IPS-18a (cell line): ENCODE data around the gene IGFL1.
"Not testable (repeated sequence)": the region's sequence is repeated elsewhere in the genome, so short reads cannot be mapped to it uniquely, and the experiment has no call there.

Source experiments
- H3K27ac ChIP-seq: one replicate; pipeline ENCODE4 v1.5.1; 2013; ENCODE audit warnings: low read length
- H3K27me3 ChIP-seq: one replicate; pipeline ENCODE4 v1.6.1; 2013; ENCODE audit warnings: mild to moderate bottlenecking, low read length; ENCODE audit not compliant: control insufficient read depth, insufficient read depth
- H3K36me3 ChIP-seq: one replicate; pipeline ENCODE4 v1.6.1; 2013; ENCODE audit warnings: low read depth, low read length; ENCODE audit not compliant: control insufficient read depth
- H3K4me1 ChIP-seq: one replicate; pipeline ENCODE4 v1.6.1; 2013; ENCODE audit warnings: low read depth, low read length; ENCODE audit not compliant: control insufficient read depth
- H3K4me3 ChIP-seq: one replicate; pipeline ENCODE4 v1.5.1; 2013; ENCODE audit warnings: low read length
- H3K9ac ChIP-seq: one replicate; pipeline ENCODE4 v1.6.1; 2013; ENCODE audit warnings: mild to moderate bottlenecking, low read length, moderate library complexity
- H3K9me3 ChIP-seq: one replicate; pipeline ENCODE4 v1.6.1; 2013; ENCODE audit warnings: low read depth, low read length; ENCODE audit not compliant: control insufficient read depth

IGFL1 gene

GRCh38 chr19:46216612-46217011 is 12.9 kb upstream of the IGFL1 start:
- Histone ChIP-seq H3K36me3 (no peaks in the 10 kb centered on the region), H3K27me3 (no peaks in the 10 kb centered on the region), H3K4me3 (no peak overlapping the region)

DNA sequence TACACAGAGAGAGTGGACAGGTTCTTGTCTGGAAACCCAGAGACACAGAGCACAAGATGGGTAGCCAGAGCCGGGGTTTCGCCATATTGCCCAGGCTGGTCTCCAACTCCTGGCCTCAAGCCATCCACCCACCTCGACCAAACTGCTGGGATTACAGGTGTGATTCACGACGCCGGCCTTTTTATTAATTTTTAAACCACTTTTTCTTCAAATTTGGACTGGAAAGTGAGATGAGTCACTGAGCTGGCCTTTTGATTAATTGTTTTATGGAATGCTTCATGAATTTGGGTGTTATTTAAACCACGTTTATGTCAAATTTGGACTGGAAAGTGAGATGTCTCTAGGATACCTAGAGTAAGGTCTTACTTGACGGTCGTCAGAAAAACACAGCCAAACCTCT is 12.1 kb upstream of the IGFL1 start:
- Histone ChIP-seq H3K36me3 (no peaks in the 10 kb centered on the region), H3K4me3 (no peak overlapping the region), H3K27me3 (no peaks in the 10 kb centered on the region), H3K4me1 (no peaks in the 10 kb centered on the region), H3K27ac (no peak overlapping the region), H3K9ac (no peak overlapping the region), H3K9me3 (no peaks in the 10 kb centered on the region)

More at GRCh38 chr19:46216612-46217011, 12.9 kb upstream of the IGFL1 start:
- Histone ChIP-seq H3K9ac (no peak overlapping the region), H3K27ac (no peak overlapping the region), H3K9me3 (no peaks in the 10 kb centered on the region), H3K4me1 (peaks cover 3% of the 10 kb centered on the region)

DNA sequence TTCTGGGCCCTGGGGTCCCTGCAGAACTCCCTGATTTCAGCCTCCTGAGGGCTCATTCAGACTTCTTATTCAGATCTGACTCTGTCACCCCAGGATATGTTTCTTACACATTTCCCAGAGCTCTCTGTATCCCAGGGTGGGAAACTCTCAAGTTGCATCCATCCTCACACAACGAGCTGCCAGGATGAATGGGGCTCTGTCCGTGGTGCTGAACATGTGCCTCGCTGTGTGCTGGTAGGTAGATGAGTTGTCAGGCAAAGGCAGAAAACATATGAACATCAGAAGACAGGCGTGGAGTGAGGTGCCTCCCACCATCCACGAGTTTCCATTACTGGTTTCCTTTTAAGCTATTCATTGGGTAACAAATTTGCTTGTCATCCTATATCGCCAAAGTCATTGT is 11.4 kb upstream of the IGFL1 start:
- Histone ChIP-seq H3K27me3 (no peaks in the 10 kb centered on the region), H3K9ac (no peak overlapping the region), H3K36me3 (no peaks in the 10 kb centered on the region), H3K9me3 (no peaks in the 10 kb centered on the region), H3K27ac (no peak overlapping the region), H3K4me3 (no peak overlapping the region), H3K4me1 (no peaks in the 10 kb centered on the region)

DNA sequence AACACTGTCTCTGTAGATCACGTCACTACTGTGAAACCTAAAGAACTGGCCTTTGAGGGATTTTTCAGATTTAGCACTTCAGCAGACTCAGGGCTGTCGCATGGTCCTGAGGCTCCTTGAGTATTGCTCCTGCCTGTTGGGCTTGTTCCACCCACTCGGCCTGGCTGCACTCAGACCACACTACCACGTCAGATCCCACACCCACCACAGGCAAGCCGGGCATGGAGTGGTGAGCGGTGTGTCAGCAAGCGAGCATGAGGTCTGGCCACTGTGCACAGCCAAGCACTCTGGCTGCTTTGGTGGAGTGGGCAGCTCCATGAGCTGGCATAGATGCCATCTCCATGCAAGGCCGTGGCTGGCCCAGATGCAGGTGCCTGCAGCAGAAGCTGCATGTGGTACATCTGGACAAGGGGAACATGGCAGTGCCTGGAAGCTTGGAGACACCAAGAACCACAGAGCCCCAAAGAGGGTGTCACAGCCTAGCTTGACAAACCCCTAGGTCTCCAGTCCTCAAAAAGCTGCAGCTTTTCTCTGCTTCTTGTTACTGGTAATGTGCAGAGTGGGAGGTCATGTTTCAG is 9.4 kb upstream of the IGFL1 start:
- H3K27ac ChIP-seq = no peak overlapping the region
- no peak overlapping the region for H3K9ac ChIP-seq
- no peaks in the 10 kb centered on the region for H3K36me3 ChIP-seq
- no peaks in the 10 kb centered on the region for H3K27me3 ChIP-seq
- no peaks in the 10 kb centered on the region for H3K4me1 ChIP-seq
- H3K4me3 ChIP-seq = no peak overlapping the region
- no peaks in the 10 kb centered on the region for H3K9me3 ChIP-seq

DNA sequence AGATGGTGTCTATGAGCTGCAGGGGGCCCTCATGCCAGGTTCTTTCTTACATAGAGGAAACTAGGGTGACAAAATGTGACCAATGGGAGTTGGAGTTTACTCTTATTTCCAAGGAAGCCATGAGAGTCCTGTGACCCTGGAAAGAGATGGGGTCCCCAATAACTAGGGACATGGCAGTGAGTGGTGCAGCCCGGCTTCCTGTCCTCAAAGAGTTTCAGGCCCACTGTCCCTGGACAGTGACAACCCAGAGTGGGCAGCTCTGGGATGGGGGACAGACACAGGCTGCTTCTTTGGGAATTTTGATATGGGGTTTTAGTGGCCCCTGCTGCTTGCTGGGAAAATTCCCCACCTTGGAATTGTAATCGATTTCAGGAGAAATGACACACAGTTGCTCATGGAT is 8.4 kb upstream of the IGFL1 start:
- Histone ChIP-seq H3K36me3 (no peaks in the 10 kb centered on the region), H3K27ac (no peak overlapping the region), H3K9me3 (no peaks in the 10 kb centered on the region), H3K9ac (no peak overlapping the region), H3K4me1 (no peaks in the 10 kb centered on the region), H3K4me3 (no peak overlapping the region), H3K27me3 (no peaks in the 10 kb centered on the region)

- no peak overlapping the region for H3K9ac ChIP-seq
- H3K27me3 ChIP-seq = no peaks in the 10 kb centered on the region
- no peaks in the 10 kb centered on the region for H3K4me1 ChIP-seq
- no peak overlapping the region for H3K27ac ChIP-seq
- H3K9me3 ChIP-seq = no peaks in the 10 kb centered on the region
- no peak overlapping the region for H3K4me3 ChIP-seq
- H3K36me3 ChIP-seq = no peaks in the 10 kb centered on the region
These were observed 7.4 kb upstream of the IGFL1 start for GRCh38 chr19:46221981-46222610.

- H3K36me3 ChIP-seq, H3K9me3 ChIP-seq, H3K9ac ChIP-seq, H3K27ac ChIP-seq, H3K4me3 ChIP-seq, H3K27me3 ChIP-seq, H3K4me1 ChIP-seq: not testable (repeated sequence)
These were observed 5.8 kb upstream of the IGFL1 start for GRCh38 chr19:46223787-46224186.

DNA sequence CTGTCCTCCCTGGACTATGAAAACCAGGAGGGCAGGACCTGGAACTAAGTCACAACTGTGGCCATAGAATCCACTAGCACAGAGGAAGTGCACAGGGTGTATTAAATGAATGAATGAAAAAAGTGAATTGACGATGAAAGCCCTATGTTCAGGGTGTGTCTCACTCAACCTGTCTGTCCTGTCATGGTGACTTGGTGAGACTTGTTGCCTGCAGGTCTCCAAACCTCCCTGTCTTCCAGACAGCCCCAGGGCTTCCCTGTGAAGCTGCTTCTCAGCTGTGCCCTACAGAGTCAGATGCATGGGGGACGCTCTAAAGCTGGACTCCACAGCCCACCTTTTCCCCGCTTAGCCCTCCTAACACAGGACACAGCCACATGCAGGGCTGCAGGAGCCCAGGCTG is 4.8 kb upstream of the IGFL1 start:
- Histone ChIP-seq H3K4me1 (no peaks in the 10 kb centered on the region), H3K9ac (no peak overlapping the region), H3K9me3 (no peaks in the 10 kb centered on the region), H3K27me3 (no peaks in the 10 kb centered on the region), H3K27ac (no peak overlapping the region), H3K4me3 (no peak overlapping the region), H3K36me3 (no peaks in the 10 kb centered on the region)

DNA sequence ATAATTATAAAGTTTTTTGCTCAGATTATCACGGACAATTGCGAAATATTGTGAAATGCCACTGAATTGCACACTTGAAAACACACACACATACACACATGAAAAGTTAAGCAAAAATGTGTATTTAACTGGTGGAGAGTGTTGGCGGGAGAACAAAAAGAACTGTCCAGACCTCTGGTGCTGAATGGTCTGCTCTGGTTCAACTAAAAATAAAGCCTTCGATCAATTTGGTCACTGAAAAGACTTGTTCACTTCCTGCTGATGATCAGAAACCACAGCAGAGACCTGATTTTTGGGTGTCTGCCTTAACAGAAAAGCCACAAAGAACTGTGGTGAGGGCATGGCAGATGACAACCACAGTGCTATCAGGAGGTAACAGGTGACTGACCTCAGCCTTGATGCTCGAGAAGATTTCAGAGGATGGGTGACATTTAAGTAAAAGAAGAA is 4.0 kb upstream of the IGFL1 start:
- Histone ChIP-seq H3K4me3 (no peak overlapping the region), H3K9ac (no peak overlapping the region), H3K4me1 (no peaks in the 10 kb centered on the region), H3K9me3 (no peaks in the 10 kb centered on the region), H3K27ac (no peak overlapping the region), H3K27me3 (no peaks in the 10 kb centered on the region), H3K36me3 (no peaks in the 10 kb centered on the region)

- no peak overlapping the region for H3K4me3 ChIP-seq
- H3K27ac ChIP-seq = no peak overlapping the region
- H3K36me3 ChIP-seq = no peaks in the 10 kb centered on the region
- H3K9me3 ChIP-seq = no peaks in the 10 kb centered on the region
- no peaks in the 10 kb centered on the region for H3K27me3 ChIP-seq
- H3K9ac ChIP-seq = no peak overlapping the region
- H3K4me1 ChIP-seq = no peaks in the 10 kb centered on the region
These were observed 3.0 kb upstream of the IGFL1 start for GRCh38 chr19:46226438-46226973.

- Histone ChIP-seq H3K27ac (no peak overlapping the region), H3K27me3 (no peaks in the 10 kb centered on the region), H3K9ac (no peak overlapping the region), H3K4me1 (no peaks in the 10 kb centered on the region), H3K36me3 (no peaks in the 10 kb centered on the region), H3K9me3 (no peaks in the 10 kb centered on the region), H3K4me3 (no peak overlapping the region)
These were observed 2.5 kb downstream of the IGFL1 start for GRCh38 chr19:46232029-46232428.

- no peak overlapping the region for H3K4me3 ChIP-seq
- H3K9me3 ChIP-seq = no peaks in the 10 kb centered on the region
- no peaks in the 10 kb centered on the region for H3K27me3 ChIP-seq
- H3K9ac ChIP-seq = no peak overlapping the region
- H3K27ac ChIP-seq = no peak overlapping the region
- H3K36me3 ChIP-seq = no peaks in the 10 kb centered on the region
- H3K4me1 ChIP-seq = no peaks in the 10 kb centered on the region
These were observed 2.9 kb downstream of the IGFL1 start for GRCh38 chr19:46232468-46232867.
